GM12801 (cell line): Measurements from ENCODE around the gene PSMB7.

Source experiments
- TF ChIP-seq, protein P1 (sequence below): IDR thresholded peaks from one replicate; pipeline ENCODE4 v1.5.1; 2011; ENCODE audit warnings: control low read depth; ENCODE audit not compliant: insufficient read length; ENCODE audit errors: extremely low read depth

The PSMB7 gene

DNA sequence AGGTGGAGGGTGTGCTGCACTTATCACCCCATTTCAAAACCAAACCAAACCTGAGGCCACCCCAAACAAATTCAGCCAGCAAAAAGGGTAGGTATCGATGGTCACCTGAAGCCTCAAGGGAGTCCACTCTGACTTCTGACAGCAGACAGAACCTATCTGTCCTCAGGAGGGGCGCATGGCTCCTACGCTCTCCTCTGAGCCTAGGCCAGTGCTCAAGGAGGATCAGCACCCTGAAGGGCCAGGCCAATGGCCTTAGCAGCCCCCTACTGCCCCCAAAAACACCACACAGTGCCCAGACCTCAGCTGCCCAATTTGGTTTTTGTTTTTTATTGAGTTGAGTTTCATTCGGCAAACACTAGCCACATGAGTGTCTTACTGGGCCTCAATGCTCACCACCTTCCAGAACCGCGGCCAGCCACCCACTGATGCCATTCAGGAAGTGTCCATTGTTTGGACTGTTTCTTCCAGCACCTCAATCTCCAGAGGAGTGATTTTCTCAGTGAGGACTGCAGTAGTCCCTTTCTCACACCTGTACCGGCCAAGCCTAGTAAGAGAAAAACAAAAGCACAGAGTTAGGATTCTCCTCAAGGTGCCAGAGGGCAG is 62.0 kb downstream of the PSMB7 start:
- TF ChIP-seq, protein P1, sequence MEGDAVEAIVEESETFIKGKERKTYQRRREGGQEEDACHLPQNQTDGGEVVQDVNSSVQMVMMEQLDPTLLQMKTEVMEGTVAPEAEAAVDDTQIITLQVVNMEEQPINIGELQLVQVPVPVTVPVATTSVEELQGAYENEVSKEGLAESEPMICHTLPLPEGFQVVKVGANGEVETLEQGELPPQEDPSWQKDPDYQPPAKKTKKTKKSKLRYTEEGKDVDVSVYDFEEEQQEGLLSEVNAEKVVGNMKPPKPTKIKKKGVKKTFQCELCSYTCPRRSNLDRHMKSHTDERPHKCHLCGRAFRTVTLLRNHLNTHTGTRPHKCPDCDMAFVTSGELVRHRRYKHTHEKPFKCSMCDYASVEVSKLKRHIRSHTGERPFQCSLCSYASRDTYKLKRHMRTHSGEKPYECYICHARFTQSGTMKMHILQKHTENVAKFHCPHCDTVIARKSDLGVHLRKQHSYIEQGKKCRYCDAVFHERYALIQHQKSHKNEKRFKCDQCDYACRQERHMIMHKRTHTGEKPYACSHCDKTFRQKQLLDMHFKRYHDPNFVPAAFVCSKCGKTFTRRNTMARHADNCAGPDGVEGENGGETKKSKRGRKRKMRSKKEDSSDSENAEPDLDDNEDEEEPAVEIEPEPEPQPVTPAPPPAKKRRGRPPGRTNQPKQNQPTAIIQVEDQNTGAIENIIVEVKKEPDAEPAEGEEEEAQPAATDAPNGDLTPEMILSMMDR = no peak

DNA sequence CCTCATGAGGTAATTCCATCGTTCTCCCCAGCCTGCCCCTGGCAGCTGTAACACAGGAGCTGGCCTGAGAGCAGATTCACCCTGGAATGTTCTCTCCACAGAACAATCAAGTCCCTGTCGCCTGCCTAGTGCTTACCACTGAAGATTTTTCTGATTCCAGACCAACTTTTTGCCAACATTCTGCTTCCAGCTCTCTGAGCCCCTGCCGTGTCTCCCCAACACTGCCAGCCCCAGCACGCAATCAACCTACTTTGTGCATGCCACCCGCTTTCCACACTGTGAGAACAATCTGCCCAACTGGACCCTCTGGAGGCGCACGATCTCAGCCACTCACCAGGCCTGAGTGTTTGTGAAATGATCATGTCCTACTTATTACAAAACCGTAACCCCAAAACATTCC is 62.6 kb downstream of the PSMB7 start:
- TF ChIP-seq, protein P1 = no peak

DNA sequence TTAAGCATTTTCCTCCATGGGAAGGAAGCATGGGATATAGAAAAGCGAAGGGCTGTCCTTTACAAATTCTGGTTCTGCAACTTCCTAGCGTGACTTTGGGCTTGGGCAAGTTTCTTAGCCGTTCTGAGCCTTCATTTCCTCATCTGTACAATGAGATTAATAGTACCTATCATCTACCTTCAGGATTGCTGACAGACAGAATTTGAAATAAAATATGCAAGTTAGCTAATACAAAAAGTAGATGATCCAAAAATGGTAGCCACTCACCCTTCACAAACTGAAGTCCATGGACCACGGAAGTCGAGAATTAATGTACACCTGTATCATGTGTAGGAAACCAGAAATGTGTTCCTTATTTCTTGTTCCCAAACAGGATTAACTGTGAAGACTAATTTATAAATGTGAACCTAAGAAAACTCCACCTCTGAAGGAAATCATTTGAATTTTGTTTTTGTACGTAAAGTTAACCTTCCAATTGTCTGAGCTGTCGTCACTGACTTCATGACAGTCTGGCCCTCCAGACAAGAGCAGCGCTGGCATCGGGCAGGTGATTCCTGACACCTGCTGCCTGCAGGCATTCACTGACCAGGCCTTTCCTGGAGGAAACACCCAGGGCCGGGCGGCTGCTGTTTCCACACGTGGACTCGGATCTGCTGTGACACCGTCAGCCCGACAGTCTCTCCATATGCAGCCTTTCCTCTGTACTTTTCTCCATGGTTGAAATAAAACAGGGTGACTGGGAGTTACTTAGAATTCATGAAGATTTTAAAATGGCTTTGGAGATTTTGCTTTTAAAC is 63.4 kb downstream of the PSMB7 start:
- TF ChIP-seq, protein P1 = no peak

DNA sequence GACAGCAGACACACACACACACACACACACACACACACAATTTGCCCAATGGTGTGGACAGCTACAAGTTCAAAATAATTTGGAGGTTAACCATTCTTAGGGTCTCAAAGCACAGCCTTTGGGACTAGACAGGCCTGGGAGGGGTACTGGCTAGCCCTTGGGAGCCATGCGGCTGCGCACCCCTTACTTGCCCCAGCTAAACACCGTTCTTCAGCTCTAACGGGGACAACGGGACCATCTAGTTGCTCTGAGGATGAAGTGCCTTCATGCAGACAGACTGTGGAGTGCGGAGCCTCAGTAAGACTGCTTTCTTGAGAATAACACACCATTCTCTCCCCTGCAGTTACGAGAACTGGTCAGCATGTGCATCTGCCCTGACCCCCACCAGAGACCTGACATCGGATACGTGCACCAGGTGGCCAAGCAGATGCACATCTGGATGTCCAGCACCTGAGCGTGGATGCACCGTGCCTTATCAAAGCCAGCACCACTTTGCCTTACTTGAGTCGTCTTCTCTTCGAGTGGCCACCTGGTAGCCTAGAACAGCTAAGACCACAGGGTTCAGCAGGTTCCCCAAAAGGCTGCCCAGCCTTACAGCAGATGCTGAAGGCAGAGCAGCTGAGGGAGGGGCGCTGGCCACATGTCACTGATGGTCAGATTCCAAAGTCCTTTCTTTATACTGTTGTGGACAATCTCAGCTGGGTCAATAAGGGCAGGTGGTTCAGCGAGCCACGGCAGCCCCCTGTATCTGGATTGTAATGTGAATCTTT is 64.6 kb downstream of the PSMB7 start:
- TF ChIP-seq, protein P1 = no peak

DNA sequence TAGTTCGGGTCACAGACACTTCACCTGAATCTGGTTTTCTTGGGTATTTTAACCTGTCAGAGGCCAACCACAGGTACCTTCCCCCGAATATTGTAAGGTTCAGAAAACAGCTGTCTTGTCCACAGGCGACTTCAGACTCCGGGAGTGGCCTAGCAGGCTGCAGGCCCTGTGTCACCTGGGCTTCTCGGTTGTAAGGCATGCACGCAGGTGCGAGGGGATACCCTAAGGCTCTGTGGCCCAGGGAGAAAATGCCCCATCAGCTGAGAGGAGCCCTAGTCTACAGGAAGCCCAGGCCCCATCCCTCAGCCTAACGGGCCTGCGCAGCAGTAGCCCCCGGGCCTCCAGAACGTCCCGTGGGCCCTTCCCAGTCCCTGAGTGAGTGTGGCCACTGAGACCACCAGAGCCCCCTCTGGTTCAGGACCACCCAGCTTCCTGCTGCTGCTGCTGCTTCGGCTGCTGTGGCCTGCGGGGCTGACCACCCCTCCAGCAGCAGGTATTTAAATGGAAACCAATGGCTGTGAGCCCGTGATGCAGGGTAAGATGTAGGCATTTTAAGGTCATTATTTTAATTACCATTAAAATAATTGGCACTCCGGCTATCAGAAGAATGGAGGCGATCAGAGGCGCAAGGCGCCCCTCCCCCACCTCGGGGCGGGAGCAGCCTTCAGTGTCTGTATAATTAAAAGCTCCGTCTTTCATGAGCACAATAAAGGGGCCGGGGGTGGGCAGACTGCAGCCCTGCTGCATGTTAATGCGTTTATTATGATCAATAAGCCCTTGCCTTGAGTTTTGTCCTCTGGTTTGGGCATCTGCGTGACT is 65.4 kb downstream of the PSMB7 start:
- TF ChIP-seq, protein P1 = no peak

DNA sequence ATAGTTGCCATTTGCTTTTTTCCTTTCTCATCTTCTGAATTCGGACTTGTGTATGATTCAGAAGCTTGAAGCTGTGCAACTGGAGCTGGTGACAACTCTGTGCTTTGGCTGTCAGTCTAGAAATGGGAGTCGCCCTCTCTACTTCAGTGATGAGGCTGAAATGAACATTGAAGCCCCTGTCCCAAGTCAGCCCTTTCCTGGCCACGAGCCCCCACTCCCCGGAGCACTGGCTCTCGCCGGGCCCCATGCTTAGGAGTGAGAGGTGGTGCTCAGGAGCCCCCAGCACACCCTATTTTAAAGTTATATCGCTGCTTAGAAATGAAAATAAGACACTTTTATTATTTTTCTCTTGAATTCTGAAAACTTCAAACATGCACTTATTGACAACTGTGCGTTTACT is 66.0 kb downstream of the PSMB7 start:
- TF ChIP-seq, protein P1 = no peak
